ENCODE data around the gene ABHD15.

GRCh38 chr17:29573558-29573869 is 6.7 kb upstream of the ABHD15 start:
- TF ChIP-seq POLR2A (IDR thresholded peaks at IDR 0.05; ENCODE audit: low read depth), result no peak
- no peak for TF ChIP-seq CTCF (IDR thresholded peaks at IDR 0.05)
- no peak for TF ChIP-seq EP300 (IDR thresholded peaks at IDR 0.05)
